ENCODE results near the gene CA6. TPM values are rescaled to one million over a fixed set of nuclear protein-coding genes. Genes with fewer than 3 reads are reported as not detected.

Gene CA6
- total and polyA plus RNA-seq, 2 experiments from 2014 or later: not detected

GRCh38 chr1:9005395-9005708 lies 59.7 kb downstream of the CA6 start:
- Histone ChIP-seq H3K9me3 (ENCODE audit: low read depth) (no peaks in the 10 kb centered on the region), H3K79me2 (no peaks in the 10 kb centered on the region), H3K4me3 (no peak overlapping the region), H4K20me1 (ENCODE audit: insufficient read depth, poor library complexity, severe bottlenecking) (no peaks in the 10 kb centered on the region), H3K27me3 (no peaks in the 10 kb centered on the region), H2AFZ (no peak overlapping the region), H3K27ac (no peak overlapping the region), H3K4me1 (ENCODE audit: insufficient read depth) (peaks cover 21% of the 10 kb centered on the region), H3K4me2 (no peak overlapping the region), H3K36me3 (replicated peaks; ENCODE audit: insufficient read depth, low read depth) (no peaks in the 10 kb centered on the region), H3K9me2 (replicated peaks; ENCODE audit: insufficient read depth) (no peaks in the 10 kb centered on the region)
- 59% methylated on average over 8 of the region's 8 CpGs for WGBS (ENCODE audit: low lambda C conversion rate, missing lambda C conversion rate)
- TF ChIP-seq EZH2phosphoT487 (IDR thresholded peaks at IDR 0.05; ENCODE audit: low read depth, severe bottlenecking, unreplicated experiment) (no peak), EZH2 (IDR thresholded peaks at IDR 0.05; ENCODE audit: borderline replicate concordance) (no peak), CTCF (IDR thresholded peaks at IDR 0.05; ENCODE audit: poor library complexity) (no peak)
- DNase-seq (ENCODE audit: low spot score): no peak

GRCh38 chr1:9006956-9007615 lies 61.4 kb downstream of the CA6 start:
- 93% methylated on average over 19 of the region's 19 CpGs for WGBS (ENCODE audit: low lambda C conversion rate, missing lambda C conversion rate)
- Histone ChIP-seq H3K9me2 (replicated peaks; ENCODE audit: insufficient read depth) (no peaks in the 10 kb centered on the region), H3K4me2 (no peak overlapping the region), H3K27me3 (no peaks in the 10 kb centered on the region), H3K4me1 (ENCODE audit: insufficient read depth) (peaks cover 12% of the 10 kb centered on the region), H3K9me3 (ENCODE audit: low read depth) (no peaks in the 10 kb centered on the region), H3K79me2 (no peaks in the 10 kb centered on the region), H4K20me1 (ENCODE audit: insufficient read depth, poor library complexity, severe bottlenecking) (no peaks in the 10 kb centered on the region), H3K4me3 (no peak overlapping the region), H2AFZ (no peak overlapping the region), H3K27ac (no peak overlapping the region), H3K36me3 (replicated peaks; ENCODE audit: insufficient read depth, low read depth) (no peaks in the 10 kb centered on the region)
- TF ChIP-seq CTCF (IDR thresholded peaks at IDR 0.05; ENCODE audit: poor library complexity) (no peak), EZH2phosphoT487 (IDR thresholded peaks at IDR 0.05; ENCODE audit: low read depth, severe bottlenecking, unreplicated experiment) (no peak), EZH2 (IDR thresholded peaks at IDR 0.05; ENCODE audit: borderline replicate concordance) (no peak)
- DNase-seq (ENCODE audit: low spot score): no peak

- Histone ChIP-seq H3K9me2 (replicated peaks; ENCODE audit: insufficient read depth) (no peaks in the 10 kb centered on the region), H3K27ac (no peak overlapping the region), H3K4me1 (ENCODE audit: insufficient read depth) (peaks cover 3% of the 10 kb centered on the region), H3K4me2 (no peak overlapping the region), H3K4me3 (no peak overlapping the region), H3K9me3 (ENCODE audit: low read depth) (no peaks in the 10 kb centered on the region), H4K20me1 (ENCODE audit: insufficient read depth, poor library complexity, severe bottlenecking) (no peaks in the 10 kb centered on the region), H2AFZ (no peak overlapping the region), H3K36me3 (replicated peaks; ENCODE audit: insufficient read depth, low read depth) (no peaks in the 10 kb centered on the region), H3K27me3 (no peaks in the 10 kb centered on the region), H3K79me2 (no peaks in the 10 kb centered on the region)
- WGBS (ENCODE audit: low lambda C conversion rate, missing lambda C conversion rate): 94% methylated on average over 10 of the region's 10 CpGs
- DNase-seq (ENCODE audit: low spot score): no peak
- TF ChIP-seq EZH2 (IDR thresholded peaks at IDR 0.05; ENCODE audit: borderline replicate concordance) (no peak), CTCF (IDR thresholded peaks at IDR 0.05; ENCODE audit: poor library complexity) (no peak), EZH2phosphoT487 (IDR thresholded peaks at IDR 0.05; ENCODE audit: low read depth, severe bottlenecking, unreplicated experiment) (no peak)
Observed at GRCh38 chr1:9008236-9008635, 62.6 kb downstream of the CA6 start.
